ENCODE data around the gene NCAPD3.
"Not testable (repeated sequence)": the region's sequence is repeated elsewhere in the genome, so short reads cannot be mapped to it uniquely, and the experiment has no call there.

The NCAPD3 gene

DNA sequence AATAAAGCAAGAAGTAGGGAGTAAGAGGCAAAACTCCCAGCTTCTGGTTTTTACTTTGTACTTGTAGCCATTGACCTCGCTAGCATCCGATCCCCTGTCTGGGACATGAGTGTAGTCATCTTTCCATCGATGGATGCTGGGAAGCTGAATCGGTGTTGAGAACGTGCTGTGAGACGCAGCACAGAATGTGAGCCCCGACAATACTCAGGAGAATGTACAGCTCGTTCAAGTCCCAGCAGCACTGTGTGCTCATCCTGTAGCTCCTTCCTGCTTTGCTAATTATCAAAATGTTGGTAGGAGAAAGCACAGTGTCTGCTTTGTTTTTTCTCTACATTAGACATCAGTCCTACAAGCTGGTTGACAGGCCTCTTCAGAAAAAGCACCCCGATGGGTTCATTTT, 98.3 kb downstream of the NCAPD3 start:
- H3K36me3 ChIP-seq (ENCODE audit: control insufficient read depth, insufficient read depth, low read length, severe bottlenecking): no peaks in the 10 kb centered on the region
- H3K9me3 ChIP-seq (ENCODE audit: control insufficient read depth, low read length): no peaks in the 10 kb centered on the region
- H3K4me1 ChIP-seq (ENCODE audit: control insufficient read depth, insufficient read depth, low read length): peaks cover 48% of the 10 kb centered on the region
- peak overlapping the region; percentile 68 for H3K9ac ChIP-seq (ENCODE audit: low read length)
- no peaks in the 10 kb centered on the region for H3K27me3 ChIP-seq (replicated peaks; ENCODE audit: control insufficient read depth, insufficient read depth, low read length)
- peak overlapping the region; percentile 76 for H3K4me3 ChIP-seq (ENCODE audit: low read length)
- DNase-seq (ENCODE audit: low read depth): peak; percentile 20

DNA sequence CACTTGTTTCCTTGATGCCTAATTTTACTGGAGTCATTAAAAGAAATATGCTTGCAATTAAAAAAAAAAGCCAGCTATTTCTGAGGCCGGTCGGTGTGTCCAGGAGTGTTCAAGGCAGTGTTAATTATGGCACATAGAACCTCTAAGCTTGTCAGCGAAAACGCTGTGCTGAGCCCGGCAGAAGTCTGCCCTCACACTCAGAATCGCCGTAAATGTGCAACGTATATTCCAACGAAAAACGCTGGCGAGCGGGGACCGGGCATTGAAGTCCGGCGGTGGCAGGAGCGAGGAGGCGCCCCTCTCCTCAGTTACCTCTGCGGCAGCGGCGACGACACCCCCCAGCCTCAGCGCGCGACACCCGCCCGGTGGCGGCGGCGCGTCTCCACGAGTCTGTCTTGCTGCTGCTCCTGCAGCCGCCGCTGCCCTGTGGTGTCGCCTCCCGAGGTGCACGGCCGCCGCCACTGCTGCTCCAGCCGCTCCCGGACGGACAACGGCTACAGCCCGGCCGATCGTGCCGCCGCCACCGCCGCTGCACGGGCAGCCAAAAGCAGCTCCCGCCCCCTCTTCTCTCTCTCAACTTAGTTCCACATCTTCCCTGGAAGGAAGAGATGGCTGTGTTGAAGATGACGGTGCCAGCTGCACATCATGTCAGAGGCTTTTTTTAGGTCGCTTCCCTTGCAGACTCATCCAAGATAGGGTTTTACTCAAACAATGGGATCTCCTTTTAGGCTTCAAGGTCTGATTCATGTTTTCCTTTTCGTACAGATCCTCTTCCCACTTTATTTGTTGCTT, 98.9 kb downstream of the NCAPD3 start:
- H3K9me3 ChIP-seq (ENCODE audit: control insufficient read depth, low read length): no peaks in the 10 kb centered on the region
- DNase-seq (ENCODE audit: low read depth): peak; percentile 68
- peak overlapping the region; percentile 76 for H3K4me3 ChIP-seq (ENCODE audit: low read length)
- H3K4me1 ChIP-seq (ENCODE audit: control insufficient read depth, insufficient read depth, low read length): peaks cover 54% of the 10 kb centered on the region
- no peaks in the 10 kb centered on the region for H3K36me3 ChIP-seq (ENCODE audit: control insufficient read depth, insufficient read depth, low read length, severe bottlenecking)
- peak overlapping the region; percentile 68 for H3K9ac ChIP-seq (ENCODE audit: low read length)
- H3K27me3 ChIP-seq (replicated peaks; ENCODE audit: control insufficient read depth, insufficient read depth, low read length): no peaks in the 10 kb centered on the region

DNA sequence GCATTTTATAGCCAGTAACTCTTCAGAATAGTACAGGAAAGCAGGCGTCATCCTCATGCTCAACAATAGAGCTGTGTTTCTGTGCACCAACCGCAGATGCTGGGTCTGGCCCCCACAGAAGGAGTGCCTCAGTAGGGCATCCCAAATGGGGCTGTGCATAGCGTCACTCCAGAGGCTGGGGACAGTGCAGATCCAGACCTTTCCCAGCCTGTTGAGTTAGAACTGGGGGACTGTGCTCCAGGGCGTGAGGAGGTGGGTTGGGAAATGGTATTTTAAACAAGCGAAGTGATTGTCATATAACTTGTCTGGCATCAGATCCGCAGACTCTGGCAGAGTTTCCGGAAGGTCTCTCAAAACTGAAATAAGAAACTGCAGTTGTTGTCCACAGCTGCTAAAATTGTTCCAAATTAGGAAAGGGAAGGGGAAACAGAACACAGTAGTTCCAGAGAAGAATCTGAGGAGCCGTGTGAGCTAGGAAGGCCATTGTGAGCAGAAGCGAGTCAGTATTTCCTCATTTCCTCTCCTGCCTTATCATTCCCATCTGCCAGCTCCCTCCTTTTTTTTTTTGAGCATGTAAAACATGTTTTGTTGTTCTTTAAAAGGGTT, 102.7 kb downstream of the NCAPD3 start:
- H3K27me3 ChIP-seq (replicated peaks; ENCODE audit: control insufficient read depth, insufficient read depth, low read length): no peaks in the 10 kb centered on the region
- H3K4me3 ChIP-seq (ENCODE audit: low read length): peak overlapping the region; percentile 79
- no peaks in the 10 kb centered on the region for H3K36me3 ChIP-seq (ENCODE audit: control insufficient read depth, insufficient read depth, low read length, severe bottlenecking)
- peak; percentile 75 for DNase-seq (ENCODE audit: low read depth)
- peaks cover 57% of the 10 kb centered on the region for H3K4me1 ChIP-seq (ENCODE audit: control insufficient read depth, insufficient read depth, low read length)
- H3K9ac ChIP-seq (ENCODE audit: low read length): peak overlapping the region; percentile 77
- H3K9me3 ChIP-seq (ENCODE audit: control insufficient read depth, low read length): no peaks in the 10 kb centered on the region

DNA sequence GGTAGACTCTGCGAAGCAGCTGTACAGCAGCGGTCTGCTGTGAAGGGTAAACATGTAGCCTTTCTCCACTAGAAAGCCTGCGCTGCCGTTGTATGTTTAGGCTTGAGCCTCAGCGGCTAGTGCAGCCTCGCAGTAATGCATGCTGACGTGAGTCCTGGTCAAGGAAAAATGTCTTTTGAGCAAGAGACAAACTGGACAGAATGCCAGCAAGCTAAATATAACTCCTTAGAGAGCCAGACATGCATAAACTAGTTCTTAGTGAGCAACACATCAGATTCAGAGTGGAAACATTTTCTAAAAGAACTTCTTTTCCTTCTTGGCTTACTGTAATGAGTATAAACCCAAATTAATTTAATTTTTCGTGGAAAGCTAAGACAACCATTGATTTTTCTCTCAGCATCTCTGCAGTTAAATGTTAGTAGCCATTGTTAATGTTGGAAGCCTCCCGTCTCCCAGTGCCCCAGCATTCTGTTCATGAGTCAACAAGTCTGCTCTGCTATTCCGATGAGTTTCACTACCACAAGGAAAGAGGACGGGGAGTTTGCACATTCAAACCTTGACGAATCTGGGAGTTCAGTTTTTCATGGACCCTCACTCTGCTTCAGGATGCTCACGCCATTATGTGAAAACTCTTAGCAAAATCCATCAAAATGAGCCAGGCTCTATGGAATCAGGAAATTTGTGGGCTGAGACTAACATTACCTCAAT, 103.5 kb downstream of the NCAPD3 start:
- H3K9ac ChIP-seq (ENCODE audit: low read length): peak overlapping the region; percentile 77
- no peaks in the 10 kb centered on the region for H3K36me3 ChIP-seq (ENCODE audit: control insufficient read depth, insufficient read depth, low read length, severe bottlenecking)
- H3K9me3 ChIP-seq (ENCODE audit: control insufficient read depth, low read length): no peaks in the 10 kb centered on the region
- peak overlapping the region; percentile 79 for H3K4me3 ChIP-seq (ENCODE audit: low read length)
- peaks cover 49% of the 10 kb centered on the region for H3K4me1 ChIP-seq (ENCODE audit: control insufficient read depth, insufficient read depth, low read length)
- peak; percentile 96 for DNase-seq (ENCODE audit: low read depth)
- H3K27me3 ChIP-seq (replicated peaks; ENCODE audit: control insufficient read depth, insufficient read depth, low read length): no peaks in the 10 kb centered on the region

DNA sequence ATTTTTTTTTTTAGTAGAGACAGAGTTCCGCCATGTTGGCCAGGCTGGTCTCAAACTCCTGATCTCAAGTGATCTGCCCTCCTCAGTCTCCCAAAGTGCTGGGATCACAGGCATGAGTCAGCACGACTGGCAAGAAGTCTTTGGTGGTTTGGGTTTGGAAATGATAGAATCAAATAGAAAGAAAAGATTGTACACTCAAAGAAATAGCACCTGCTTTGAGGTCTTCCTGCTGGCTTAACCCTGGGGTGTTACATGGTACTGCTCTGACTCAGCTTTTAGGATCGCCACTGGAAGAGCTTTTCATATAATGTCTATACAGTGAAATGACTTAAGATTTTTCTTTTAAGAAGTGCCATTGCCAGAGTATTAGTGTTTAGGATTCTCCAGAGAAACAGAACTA, 104.7 kb downstream of the NCAPD3 start:
- peak; percentile 39 for DNase-seq (ENCODE audit: low read depth)
- no peaks in the 10 kb centered on the region for H3K36me3 ChIP-seq (ENCODE audit: control insufficient read depth, insufficient read depth, low read length, severe bottlenecking)
- H3K9ac ChIP-seq (ENCODE audit: low read length): no peak overlapping the region
- no peaks in the 10 kb centered on the region for H3K27me3 ChIP-seq (replicated peaks; ENCODE audit: control insufficient read depth, insufficient read depth, low read length)
- no peak overlapping the region for H3K4me3 ChIP-seq (ENCODE audit: low read length)
- no peaks in the 10 kb centered on the region for H3K9me3 ChIP-seq (ENCODE audit: control insufficient read depth, low read length)
- peaks cover 50% of the 10 kb centered on the region for H3K4me1 ChIP-seq (ENCODE audit: control insufficient read depth, insufficient read depth, low read length)

DNA sequence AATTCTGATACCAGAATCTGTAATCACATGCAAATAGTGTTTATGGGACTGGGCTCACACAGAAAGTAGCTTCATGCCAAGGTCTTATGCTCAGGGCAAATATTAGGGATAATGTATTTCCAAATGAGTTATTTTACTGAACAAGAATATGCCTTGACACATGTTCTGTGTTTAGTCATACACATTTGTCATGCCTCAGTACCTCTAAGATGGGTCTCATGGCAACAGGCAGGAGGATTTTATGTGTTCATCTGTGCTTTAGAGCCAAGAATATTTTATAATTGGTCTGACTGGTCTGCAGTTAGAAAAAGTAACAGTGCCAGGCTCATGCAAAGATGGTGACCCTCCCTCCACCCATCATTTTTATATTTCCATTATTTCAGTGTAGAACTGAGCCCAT, 105.8 kb downstream of the NCAPD3 start:
- no peak overlapping the region for H3K9ac ChIP-seq (ENCODE audit: low read length)
- no peak for DNase-seq (ENCODE audit: low read depth)
- H3K27me3 ChIP-seq (replicated peaks; ENCODE audit: control insufficient read depth, insufficient read depth, low read length): no peaks in the 10 kb centered on the region
- no peaks in the 10 kb centered on the region for H3K9me3 ChIP-seq (ENCODE audit: control insufficient read depth, low read length)
- H3K4me1 ChIP-seq (ENCODE audit: control insufficient read depth, insufficient read depth, low read length): peaks cover 45% of the 10 kb centered on the region
- no peak overlapping the region for H3K4me3 ChIP-seq (ENCODE audit: low read length)
- H3K36me3 ChIP-seq (ENCODE audit: control insufficient read depth, insufficient read depth, low read length, severe bottlenecking): no peaks in the 10 kb centered on the region

DNA sequence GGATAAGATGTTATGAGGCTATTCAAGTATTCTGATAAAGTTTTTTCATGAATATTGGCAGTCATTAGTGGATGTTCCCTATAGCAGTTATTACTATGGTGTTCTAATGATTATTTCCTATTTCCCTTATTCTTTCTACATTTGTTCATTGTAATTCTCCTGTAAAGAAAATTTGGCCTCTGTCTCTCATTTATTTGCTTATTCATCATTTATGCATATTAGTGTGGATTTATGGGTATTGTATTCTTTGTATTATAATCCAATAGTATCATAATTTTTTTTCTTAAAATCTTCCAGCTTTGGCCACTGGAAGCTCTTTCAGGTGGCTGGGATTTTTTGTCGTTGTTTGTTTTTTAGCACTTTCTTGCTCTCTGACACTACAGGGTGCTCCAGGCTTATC, 107.6 kb downstream of the NCAPD3 start:
- Histone ChIP-seq H3K27me3 (replicated peaks; ENCODE audit: control insufficient read depth, insufficient read depth, low read length) (no peaks in the 10 kb centered on the region), H3K4me1 (ENCODE audit: control insufficient read depth, insufficient read depth, low read length) (peaks cover 28% of the 10 kb centered on the region), H3K9me3 (ENCODE audit: control insufficient read depth, low read length) (no peaks in the 10 kb centered on the region), H3K36me3 (ENCODE audit: control insufficient read depth, insufficient read depth, low read length, severe bottlenecking) (no peaks in the 10 kb centered on the region), H3K4me3 (ENCODE audit: low read length) (no peak overlapping the region), H3K9ac (ENCODE audit: low read length) (no peak overlapping the region)
- no peak for DNase-seq (ENCODE audit: low read depth)

DNA sequence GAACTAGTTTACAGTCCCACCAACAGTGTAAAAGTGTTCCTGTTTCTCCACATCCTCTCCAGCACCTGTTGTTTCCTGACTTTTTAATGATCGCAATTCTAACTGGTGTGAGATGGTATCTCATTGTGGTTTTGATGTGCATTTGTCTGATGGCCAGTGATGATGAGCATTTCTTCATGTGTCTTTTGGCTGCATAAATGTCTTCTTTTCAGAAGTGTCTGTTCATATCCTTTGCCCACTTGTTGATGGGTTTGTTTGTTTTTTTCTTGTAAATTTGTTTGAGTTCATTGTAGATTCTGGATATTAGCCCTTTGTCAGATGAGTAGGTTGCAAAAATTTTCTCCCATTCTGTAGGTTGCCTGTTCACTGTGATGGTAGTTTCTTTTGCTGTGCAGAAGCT, 110.0 kb downstream of the NCAPD3 start:
- not testable (repeated sequence) for H3K4me1 ChIP-seq (ENCODE audit: control insufficient read depth, insufficient read depth, low read length); DNase-seq (ENCODE audit: low read depth); H3K9me3 ChIP-seq (ENCODE audit: control insufficient read depth, low read length)

DNA sequence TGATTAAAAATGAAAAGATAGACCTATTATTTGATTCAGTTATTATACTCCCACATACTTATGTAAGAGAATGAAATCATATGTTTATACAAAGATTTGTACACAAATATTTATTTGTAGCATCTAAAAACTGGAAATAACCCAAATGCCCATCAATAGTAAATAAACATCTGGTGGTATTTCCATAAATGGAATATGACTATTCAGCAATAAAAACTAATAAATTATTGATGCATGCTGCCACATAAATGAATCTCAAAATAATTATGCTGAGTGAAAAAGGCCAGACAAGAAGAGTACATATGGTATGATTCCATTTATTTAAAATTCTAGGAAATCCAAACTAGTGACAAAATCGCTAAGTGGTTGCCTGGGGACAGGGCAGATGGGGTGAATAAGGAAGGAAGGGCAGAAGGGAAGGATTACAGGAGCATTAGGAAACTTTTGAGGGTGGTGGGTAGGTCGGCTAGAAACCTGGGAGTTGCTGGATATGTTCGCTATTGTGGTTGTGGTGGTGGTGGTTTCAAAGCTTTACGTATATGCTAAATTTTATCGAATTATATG, 113.4 kb downstream of the NCAPD3 start:
- Histone ChIP-seq H3K27me3 (replicated peaks; ENCODE audit: control insufficient read depth, insufficient read depth, low read length) (no peaks in the 10 kb centered on the region), H3K36me3 (ENCODE audit: control insufficient read depth, insufficient read depth, low read length, severe bottlenecking) (no peaks in the 10 kb centered on the region), H3K9me3 (ENCODE audit: control insufficient read depth, low read length) (peaks cover 10% of the 10 kb centered on the region), H3K9ac (ENCODE audit: low read length) (no peak overlapping the region), H3K4me3 (ENCODE audit: low read length) (no peak overlapping the region), H3K4me1 (ENCODE audit: control insufficient read depth, insufficient read depth, low read length) (peaks cover 3% of the 10 kb centered on the region)
- DNase-seq (ENCODE audit: low read depth): no peak

More for the DNA sequence above, 110.0 kb downstream of the NCAPD3 start:
- not testable (repeated sequence) for H3K36me3 ChIP-seq (ENCODE audit: control insufficient read depth, insufficient read depth, low read length, severe bottlenecking); H3K27me3 ChIP-seq (replicated peaks; ENCODE audit: control insufficient read depth, insufficient read depth, low read length); H3K4me3 ChIP-seq (ENCODE audit: low read length); H3K9ac ChIP-seq (ENCODE audit: low read length)
